Stomach (tissue), 9 donors: ENCODE measurements around the gene CCIN. TPM values are rescaled to one million over a fixed set of nuclear protein-coding genes. Genes with fewer than 3 reads are reported as not detected.

Experiments used
- DNase-seq, 2 donors: peaks; one replicate each; pipeline versions ENCODE4 v3.0.0 to v3.0.0-alpha.2; 2013 to 2019
- H3K27ac ChIP-seq, 5 donors: fragments of 200-600 bp in 4 of 5; sonication (generic) in 4 of 5; one replicate each; pipeline ENCODE4 v1.5.1; 2013 to 2019; ENCODE audit warnings: mild to moderate bottlenecking in 1 of 5, moderate library complexity in 1 of 5
- H3K27me3 ChIP-seq, 3 donors: fragments of 200-600 bp; sonication (generic); one replicate each; pipeline ENCODE4 v1.5.1; 2017 to 2019; ENCODE audit warnings: mixed run types in 1 of 3
- H3K36me3 ChIP-seq, 4 donors: fragments of 200-600 bp; sonication (generic); 1 replicate in 3 of 4; 2 replicates in 1 of 4; pipeline ENCODE4 v1.5.1; 2016 to 2019
- H3K4me1 ChIP-seq, 4 donors: fragments of 200-600 bp; sonication (generic); one replicate each; pipeline ENCODE4 v1.5.1; 2016 to 2019
- H3K4me3 ChIP-seq, 4 donors: fragments of 200-600 bp; sonication (generic) in 3 of 4; one replicate each; pipeline ENCODE4 v1.5.1; 2016 to 2019; ENCODE audit warnings: mild to moderate bottlenecking in 1 of 4
- H3K9me3 ChIP-seq, 4 donors: fragments of 200-600 bp; sonication (generic); one replicate each; pipeline ENCODE4 v1.5.1; 2016 to 2019
- CTCF ChIP-seq, 7 experiments: fragments of 450-650 bp in 4 of 7; fragments of 200-600 bp in 3 of 7; sonication (generic) in 3 of 7; IDR thresholded peaks; one replicate each; pipeline ENCODE4 v1.5.1; 2016 to 2019; ENCODE audit warnings: antibody characterized with exemption in 7 of 7, control low read depth in 2 of 7, mild to moderate bottlenecking in 1 of 7
- EP300 ChIP-seq: sonication (generic); formaldehyde crosslinking; IDR thresholded peaks from one replicate; pipeline ENCODE4 v1.6.1; 2017; ENCODE audit warnings: antibody characterized with exemption
- POLR2A ChIP-seq, 4 donors: fragments of 450-650 bp; IDR thresholded peaks; one replicate each; pipeline ENCODE4 v1.6.1; 2016; ENCODE audit warnings: antibody characterized with exemption in 4 of 4, control low read depth in 2 of 4, mild to moderate bottlenecking in 1 of 4, moderate library complexity in 1 of 4
- POLR2AphosphoS5 ChIP-seq, 3 donors: sonication (generic); formaldehyde crosslinking; IDR thresholded peaks; one replicate each; pipeline ENCODE4 v1.6.1; 2016; ENCODE audit warnings: antibody characterized with exemption in 3 of 3
- WGBS, 5 donors: extraction: QIAGEN DNeasy Blood & Tissue Kit in 3 of 5; methylation state at CpG; one replicate each; pipeline versions ENCODE4 v1.1.5 to v1.1.7; 2013 to 2018; 5-methylcytosine and 5-hydroxymethylcytosine counted together
- intact Hi-C: fragments of 100-400 bp; cut with DNase I; formaldehyde crosslinking; loops from one replicate; pipeline ENCODE4 v1.15.1; 2023; ENCODE audit warnings: low total_unique reads
- polyA plus RNA-seq, 3 donors: library from polyadenylated mRNA; stranded (reverse); fragments of 200-250 nt; gene quantifications; one replicate each; pipeline ENCODE4 v1.2.3, GENCODE V29; 2013
- total RNA-seq, 5 donors: library from RNA; depleted of rRNA; stranded (reverse); fragments of >200 nt; gene quantifications; one replicate each; pipeline versions ENCODE4 v1.1.0 to v1.2.3, GENCODE V29; 2014 to 2016
- donor health status: healthy with polysubstance abuse.
- donor health status: Bipolar disorder and iron deficiency.
- donor health status: healthy.

CCIN gene
- total and polyA plus RNA-seq, 8 donors: 0.08 to 1.3 (median 0.45) TPM; not detected in 3

DNA sequence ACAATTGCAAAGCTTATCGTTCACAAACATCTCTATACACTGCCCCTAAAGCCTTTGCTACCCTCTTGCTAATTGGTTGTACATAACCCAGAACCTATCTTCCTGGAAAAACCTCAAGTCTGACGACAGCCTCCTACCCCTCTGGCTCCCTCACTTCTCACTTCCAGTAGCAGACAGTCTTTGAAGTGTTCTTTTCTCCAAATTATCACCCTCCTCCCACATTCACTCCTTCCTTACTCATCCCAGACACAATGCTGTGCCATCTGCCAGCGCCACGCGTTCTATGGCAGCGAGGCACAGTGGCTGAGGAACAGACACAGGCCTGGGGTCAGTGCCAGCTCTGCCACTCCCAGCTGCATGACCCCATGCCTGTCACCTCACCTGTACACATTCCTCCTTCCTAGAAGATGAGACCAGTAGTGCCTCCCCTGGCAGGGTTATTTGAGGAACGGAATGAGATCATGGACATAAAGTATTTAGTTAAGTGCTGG, 49.3 kb downstream of the CCIN start:
- Histone ChIP-seq H3K4me1 (peaks cover 0 to 33% (median 15%) of the 10 kb centered on the region in 4 donors), H3K27ac (no peak overlapping the region), H3K4me3 (no peak overlapping the region), H3K36me3 (peaks cover 40 to 93% (median 88%) of the 10 kb centered on the region in 4 donors), H3K9me3 (no peaks in the 10 kb centered on the region), H3K27me3 (no peaks in the 10 kb centered on the region)
- WGBS, 5 donors: 73 to 91% (median 81%) methylated on average over 7 of the region's 7 CpGs
- TF ChIP-seq CTCF (IDR thresholded peaks at IDR 0.05) (no peak), POLR2A (IDR thresholded peaks at IDR 0.05) (no peak), POLR2AphosphoS5 (IDR thresholded peaks at IDR 0.05) (no peak), EP300 (no peak)
- no peak for DNase-seq
- intact Hi-C loops: no loop called here

Other genes starting within 250 kb of the CCIN start
- gene OR2S2, start 211.2 kb upstream of the CCIN start, total RNA-seq: not detected
- gene OR2S2, start 211.2 kb upstream of the CCIN start, polyA plus RNA-seq: not detected
- gene RECK, start 132.5 kb upstream of the CCIN start, total RNA-seq: 10 to 100 TPM in 3 of 5 donors, 1 to 10 TPM in 2; 4.3 to 19.3 (median 13.3) TPM
- 1 to 10 TPM; 2.3 to 4.7 (median 2.3) TPM for gene RECK, start 132.5 kb upstream of the CCIN start, polyA plus RNA-seq
- 10 to 100 TPM in 4 of 5 donors, 1 to 10 TPM in 1; 3.5 to 40.6 (median 33.5) TPM for gene GLIPR2, start 32.7 kb upstream of the CCIN start, total RNA-seq
- gene GLIPR2, start 32.7 kb upstream of the CCIN start, polyA plus RNA-seq: 10 to 100 TPM; 22.0 to 37.9 (median 32.1) TPM
- 100 to 1,000 TPM in 3 of 5 donors, 10 to 100 TPM in 2; 25.1 to 890 (median 117) TPM for gene CLTA, start 21.5 kb downstream of the CCIN start, total RNA-seq
- gene CLTA, start 21.5 kb downstream of the CCIN start, polyA plus RNA-seq: 100 to 1,000 TPM; 164 to 322 (median 196) TPM
- gene GNE, start 89.1 kb downstream of the CCIN start, total RNA-seq: 10 to 100 TPM in 4 of 5 donors, 1 to 10 TPM in 1; 2.3 to 63.1 (median 21.7) TPM
- gene GNE, start 89.1 kb downstream of the CCIN start, polyA plus RNA-seq: 1 to 10 TPM; 2.6 to 5.3 (median 4.0) TPM
- 10 to 100 TPM; 15.2 to 33.2 (median 22.9) TPM for gene RNF38, start 230.9 kb downstream of the CCIN start, total RNA-seq
- 10 to 100 TPM in 1 of 3 donors, 1 to 10 TPM in 2; 7.3 to 10.4 (median 8.0) TPM for gene RNF38, start 230.9 kb downstream of the CCIN start, polyA plus RNA-seq